HG02840 (cell line): ENCODE results near the gene EPAS1.

Experiments
- ATAC-seq: cut with Tn5 transposase; IDR thresholded peaks from one replicate; pipeline ENCODE4 v1.9.1; 2021; ENCODE audit warnings: mild to moderate bottlenecking, moderate library complexity, moderate number of reproducible peaks; ENCODE audit not compliant: unreplicated experiment, low FRiP score

EPAS1 gene

GRCh38 chr2:46270384-46270783 is 26.8 kb upstream of the EPAS1 start:
- ATAC-seq: no peak

GRCh38 chr2:46273225-46273863 is 23.9 kb upstream of the EPAS1 start:
- ATAC-seq: no peak

GRCh38 chr2:46273919-46274318 is 23.3 kb upstream of the EPAS1 start:
- ATAC-seq: no peak

- ATAC-seq: no peak
These were observed 22.6 kb upstream of the EPAS1 start for GRCh38 chr2:46274586-46274985.

- no peak for ATAC-seq
These were observed 21.2 kb upstream of the EPAS1 start for GRCh38 chr2:46275995-46276394.

GRCh38 chr2:46276642-46277041 is 20.6 kb upstream of the EPAS1 start:
- no peak for ATAC-seq

- no peak for ATAC-seq
These were observed 19.6 kb upstream of the EPAS1 start for GRCh38 chr2:46277431-46278190.

- no peak for ATAC-seq
These were observed 18.3 kb upstream of the EPAS1 start for GRCh38 chr2:46278952-46279351.

- ATAC-seq: no peak
These were observed 15.3 kb upstream of the EPAS1 start for GRCh38 chr2:46281939-46282338.

- no peak for ATAC-seq
These were observed 13.5 kb upstream of the EPAS1 start for GRCh38 chr2:46283693-46284092.

- ATAC-seq: no peak
These were observed 12.9 kb upstream of the EPAS1 start for GRCh38 chr2:46284260-46284659.

GRCh38 chr2:46284796-46285195 is 12.4 kb upstream of the EPAS1 start:
- ATAC-seq: no peak

GRCh38 chr2:46286715-46287114 is 10.5 kb upstream of the EPAS1 start:
- no peak for ATAC-seq

GRCh38 chr2:46290078-46290477 is 7.1 kb upstream of the EPAS1 start:
- no peak for ATAC-seq

- ATAC-seq: no peak
These were observed 3.7 kb upstream of the EPAS1 start for GRCh38 chr2:46293466-46293865.

GRCh38 chr2:46294176-46294836 is 2.9 kb upstream of the EPAS1 start:
- ATAC-seq: no peak

GRCh38 chr2:46296216-46296839 is 879 bp upstream of the EPAS1 start:
- peak; percentile 5 for ATAC-seq

GRCh38 chr2:46297546-46298271 is 502 bp downstream of the EPAS1 start:
- peak; percentile 29 for ATAC-seq

GRCh38 chr2:46298272-46298521 is 990 bp downstream of the EPAS1 start:
- no peak for ATAC-seq

- ATAC-seq: no peak
These were observed 1.5 kb downstream of the EPAS1 start for GRCh38 chr2:46298522-46299353.
